GM12873 (cell line): ENCODE results near the gene LEFTY1.

Source experiments
- CTCF ChIP-seq: IDR thresholded peaks from 2 replicates; pipeline ENCODE4 v1.5.1; 2012; ENCODE audit warnings: low read depth, mild to moderate bottlenecking, moderate library complexity, low read length, control low read depth; ENCODE audit not compliant: insufficient read depth; ENCODE audit errors: missing control alignments

LEFTY1 gene

GRCh38 chr1:225879521-225880221 is 9.3 kb downstream of the LEFTY1 start:
- no peak for TF ChIP-seq CTCF

- no peak for TF ChIP-seq CTCF
These were observed 10.7 kb downstream of the LEFTY1 start for GRCh38 chr1:225878282-225878681.

GRCh38 chr1:225877580-225877979 is 11.4 kb downstream of the LEFTY1 start:
- peak; percentile 66 for TF ChIP-seq CTCF

- TF ChIP-seq CTCF = no peak
These were observed 11.9 kb downstream of the LEFTY1 start for GRCh38 chr1:225876900-225877510.

- no peak for TF ChIP-seq CTCF
These were observed 13.7 kb downstream of the LEFTY1 start for GRCh38 chr1:225875044-225875815.

GRCh38 chr1:225874431-225874830 is 14.5 kb downstream of the LEFTY1 start:
- TF ChIP-seq CTCF = no peak

GRCh38 chr1:225873281-225873850 is 15.6 kb downstream of the LEFTY1 start:
- TF ChIP-seq CTCF = no peak
